Smooth muscle cell of the brain vasculature (primary cell): ENCODE data around the gene SLC49A3.

ENCODE experiments used
- DNase-seq: peaks from one replicate; pipeline ENCODE4 v3.0.0-alpha.2; 2012; ENCODE audit warnings: low read depth, low spot score

SLC49A3 gene

GRCh38 chr4:633406-633805 lies 55.5 kb downstream of the SLC49A3 start:
- no peak for DNase-seq

GRCh38 chr4:632926-633325 lies 56.0 kb downstream of the SLC49A3 start:
- DNase-seq, result no peak

- no peak for DNase-seq
These were observed 56.7 kb downstream of the SLC49A3 start for GRCh38 chr4:632196-632790.
